HG03432 (cell line): ENCODE measurements around the gene AMZ1.
"Not testable (repeated sequence)": the region's sequence is repeated elsewhere in the genome, so short reads cannot be mapped to it uniquely, and the experiment has no call there.

Source experiments
- ATAC-seq: cut with Tn5 transposase; IDR thresholded peaks from one replicate; pipeline ENCODE4 v1.9.1; 2021; ENCODE audit warnings: mild to moderate bottlenecking, moderate library complexity; ENCODE audit not compliant: unreplicated experiment

Gene AMZ1

DNA sequence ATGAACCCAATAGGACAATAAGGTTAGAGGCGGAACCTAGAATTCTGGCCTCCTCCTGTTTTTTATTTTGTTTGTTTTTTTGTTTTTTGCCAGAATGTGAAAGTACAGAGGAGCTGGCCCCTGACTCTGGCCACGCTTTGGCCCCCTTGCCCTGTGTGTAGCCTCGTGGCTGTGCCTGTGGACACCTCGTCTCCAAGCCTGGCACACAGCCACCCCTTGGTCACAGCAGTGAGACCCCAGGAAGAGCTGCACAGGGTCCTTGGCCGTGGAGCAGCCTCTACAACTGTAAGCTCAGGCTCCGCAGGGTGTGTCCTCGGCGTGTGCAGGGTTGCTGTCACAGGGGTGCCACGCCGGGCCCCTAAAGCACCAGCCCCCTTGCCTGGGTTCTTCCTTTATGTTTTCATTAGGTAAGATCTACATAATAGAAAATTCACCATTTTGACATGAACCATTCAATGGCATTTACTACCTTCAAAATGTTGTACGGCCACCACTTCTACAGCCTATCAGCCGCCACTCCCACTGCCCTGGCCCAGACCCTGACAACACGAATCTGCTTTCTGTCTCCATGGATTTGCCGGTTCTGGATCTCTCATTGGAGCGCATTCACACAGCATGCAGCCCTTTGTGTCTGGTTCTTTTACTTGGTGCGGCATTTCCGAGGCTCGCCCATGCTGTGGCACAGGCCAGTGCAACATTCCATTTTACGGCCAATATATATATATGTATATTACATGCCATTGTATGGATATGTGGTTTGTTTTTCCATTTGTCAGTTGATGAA is 51.0 kb downstream of the AMZ1 start:
- ATAC-seq = no peak

DNA sequence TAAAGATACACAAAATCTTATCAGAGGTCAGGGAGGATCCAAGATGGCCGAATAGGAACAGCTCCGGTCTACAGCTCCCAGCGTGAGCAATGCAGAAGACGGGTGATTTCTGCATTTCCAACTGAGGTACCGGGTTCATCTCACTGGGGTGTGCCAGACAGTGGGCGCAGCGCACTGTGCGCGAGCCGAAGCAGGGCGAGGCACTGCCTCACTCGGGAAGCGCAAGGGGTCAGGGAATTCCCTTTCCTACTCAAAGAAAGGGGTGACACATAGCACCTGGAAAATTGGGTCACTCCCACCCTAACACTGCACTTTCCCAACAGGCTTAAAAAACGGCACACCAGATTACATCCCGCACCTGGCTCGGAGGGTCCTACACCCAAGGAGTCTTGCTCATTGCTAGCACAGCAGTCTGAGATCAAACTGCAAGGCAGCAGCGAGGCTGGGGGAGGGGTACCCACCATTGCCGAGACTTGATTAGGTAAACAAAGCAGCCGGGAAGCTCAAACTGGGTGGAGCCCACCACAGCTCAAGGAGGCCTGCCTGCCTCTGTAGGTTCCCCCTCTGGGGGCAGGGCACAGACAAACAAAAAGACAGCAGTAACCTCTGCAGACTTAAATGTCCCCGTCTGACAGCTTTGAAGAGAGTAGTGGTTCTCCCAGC is 55.7 kb downstream of the AMZ1 start:
- ATAC-seq = not testable (repeated sequence)

DNA sequence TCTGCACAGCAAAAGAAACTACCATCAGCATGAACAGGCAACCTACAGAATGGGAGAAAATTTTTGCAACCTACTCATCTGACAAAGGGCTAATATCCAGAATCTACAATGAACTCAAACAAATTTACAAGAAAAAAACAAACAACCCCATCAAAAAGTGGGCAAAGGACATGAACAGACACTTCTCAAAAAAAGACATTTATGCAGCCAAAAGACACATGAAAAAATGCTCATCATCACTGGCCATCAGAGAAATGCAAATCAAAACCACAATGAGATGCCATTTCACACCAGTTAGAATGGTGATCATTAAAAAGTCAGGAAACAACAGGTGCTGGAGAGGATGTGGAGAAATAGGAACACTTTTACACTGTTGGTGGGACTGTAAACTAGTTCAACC is 60.7 kb downstream of the AMZ1 start:
- ATAC-seq = not testable (repeated sequence)

DNA sequence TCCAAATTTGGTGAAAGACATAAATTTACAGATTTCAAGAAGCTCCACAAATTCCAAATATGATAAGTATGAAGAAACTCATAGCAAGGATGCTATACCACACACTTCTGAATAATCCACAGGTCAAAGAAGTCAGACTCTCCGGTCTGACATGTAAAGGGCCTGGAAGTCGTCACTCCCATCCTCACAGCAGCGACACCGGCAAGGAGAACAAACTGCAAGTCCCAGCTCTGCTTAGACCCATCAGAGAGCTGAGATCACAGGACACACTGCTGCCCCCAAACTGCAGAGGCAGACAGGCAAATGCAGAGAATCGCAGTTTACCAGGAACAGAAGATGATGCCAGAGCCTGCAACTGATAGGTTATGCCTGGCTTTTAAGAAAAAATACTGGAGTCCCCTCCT is 62.0 kb downstream of the AMZ1 start:
- no peak for ATAC-seq

DNA sequence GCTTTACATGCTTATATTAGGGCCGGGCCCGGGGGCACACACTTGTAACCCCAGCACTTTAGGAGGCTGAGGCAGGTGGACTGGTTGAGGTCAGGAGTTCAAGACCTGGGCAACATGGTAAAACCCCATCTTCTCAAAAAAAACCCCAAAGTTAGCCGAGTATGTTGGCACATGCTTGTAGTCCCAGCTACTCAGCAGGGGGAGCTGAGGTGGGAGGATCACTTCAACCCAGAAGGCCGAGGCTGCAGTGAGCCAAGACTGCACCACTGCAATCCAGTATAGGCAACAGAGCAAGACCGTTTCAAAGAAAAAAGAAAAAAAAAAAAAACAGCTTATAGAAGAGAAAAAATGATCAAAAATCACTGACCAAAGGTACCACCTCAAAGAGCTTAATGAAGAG is 63.1 kb downstream of the AMZ1 start:
- ATAC-seq = no peak

DNA sequence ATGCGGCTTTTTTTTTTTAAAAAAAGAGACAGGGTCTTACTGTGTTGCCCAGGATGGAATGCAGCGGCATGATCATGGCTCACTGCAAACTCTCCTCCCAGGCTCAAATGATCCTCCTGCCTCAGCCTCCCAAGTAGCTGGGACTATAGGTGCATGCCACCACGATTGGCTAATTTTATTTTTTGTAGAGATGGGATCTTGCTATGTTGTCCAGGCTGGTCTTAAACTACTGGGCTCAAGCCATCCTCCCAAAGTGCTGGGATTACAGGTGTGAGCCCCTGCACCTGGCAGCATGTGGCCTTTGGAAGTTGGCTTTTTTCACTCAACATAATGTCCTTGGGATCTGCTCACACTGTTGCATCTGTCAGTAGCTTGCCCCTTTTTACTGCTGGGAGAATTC is 65.1 kb downstream of the AMZ1 start:
- ATAC-seq = no peak

DNA sequence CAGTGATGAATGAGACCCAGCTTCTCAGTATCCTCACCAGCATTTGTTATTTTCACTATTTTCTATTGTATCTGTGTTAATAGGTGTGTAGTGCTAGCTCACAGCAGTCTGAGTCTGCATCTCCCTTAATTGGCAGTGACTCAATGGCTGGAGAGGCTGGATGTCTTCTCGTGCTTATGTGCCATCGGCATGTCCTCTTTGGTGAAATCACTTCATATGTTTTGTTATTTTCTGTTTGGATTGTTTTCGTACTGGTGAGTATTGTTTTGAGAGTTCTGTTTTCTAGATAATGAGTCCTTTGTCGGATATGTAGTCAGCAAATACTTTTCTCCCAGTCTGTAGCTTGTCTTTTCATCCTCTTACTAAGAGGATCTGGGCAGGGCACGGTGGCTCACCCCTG is 66.1 kb downstream of the AMZ1 start:
- no peak for ATAC-seq

DNA sequence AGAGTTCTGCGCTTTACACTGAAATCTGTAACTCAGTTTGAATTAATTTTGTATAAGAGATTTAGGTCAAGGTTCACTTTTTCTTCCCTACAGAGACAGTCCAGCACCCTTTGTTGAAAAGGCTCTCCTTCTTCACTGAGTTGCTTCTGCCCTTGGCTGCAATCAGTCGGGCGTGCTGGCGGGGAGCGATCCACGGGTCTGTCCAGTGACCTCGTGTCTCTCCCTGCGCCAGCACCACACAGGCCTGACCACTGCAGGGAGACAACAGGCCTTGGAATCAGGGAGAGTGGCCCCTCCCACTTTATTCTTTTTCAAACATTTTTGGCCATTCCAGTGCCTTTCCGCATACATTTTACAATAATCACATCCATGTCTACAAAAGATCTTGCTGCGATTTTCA is 66.9 kb downstream of the AMZ1 start:
- no peak for ATAC-seq

DNA sequence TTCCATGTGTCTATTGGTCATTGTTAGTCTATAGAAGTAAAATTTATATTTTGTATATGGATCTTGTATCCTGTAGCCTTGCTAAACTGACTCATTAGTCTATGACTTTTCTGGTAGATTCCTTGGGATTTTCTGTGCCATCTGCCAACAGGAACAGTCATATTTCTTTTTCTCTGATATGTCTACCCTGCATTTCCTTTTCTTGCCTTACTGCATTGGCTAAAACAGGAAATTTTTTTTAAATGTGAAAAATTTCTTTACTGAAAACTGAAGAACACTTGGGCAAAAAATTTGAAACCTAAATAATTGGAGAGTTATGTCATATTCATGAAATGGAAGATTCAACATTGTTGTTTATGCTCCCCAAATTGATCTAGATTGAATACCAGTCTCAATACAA is 67.5 kb downstream of the AMZ1 start:
- ATAC-seq = no peak

DNA sequence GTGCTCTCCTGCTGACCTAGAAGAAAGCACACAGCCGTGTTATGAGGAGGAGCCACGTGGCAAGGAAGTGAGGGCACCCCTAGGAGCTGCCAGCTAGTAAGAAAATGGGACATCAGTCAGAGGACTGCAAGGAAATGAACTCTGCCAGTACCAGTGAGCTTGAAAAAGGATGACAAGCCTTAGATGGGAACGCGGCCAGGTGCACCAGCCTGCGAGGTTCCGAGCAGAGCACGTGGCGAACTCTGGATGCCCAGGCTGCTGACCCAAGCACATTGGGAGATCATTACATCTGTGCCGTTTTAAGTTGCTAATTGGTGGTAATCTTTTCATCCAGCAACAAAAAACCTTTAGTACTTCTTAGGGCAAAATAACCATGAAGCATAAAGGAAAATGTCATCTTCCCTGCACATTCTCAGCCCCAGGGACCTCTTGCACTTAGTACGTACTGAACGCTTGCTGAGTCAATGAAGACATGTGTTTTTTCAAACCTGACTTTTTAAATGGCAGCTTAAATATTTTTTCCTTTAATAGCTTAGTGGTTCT is 69.4 kb downstream of the AMZ1 start:
- peak; percentile 1 for ATAC-seq

DNA sequence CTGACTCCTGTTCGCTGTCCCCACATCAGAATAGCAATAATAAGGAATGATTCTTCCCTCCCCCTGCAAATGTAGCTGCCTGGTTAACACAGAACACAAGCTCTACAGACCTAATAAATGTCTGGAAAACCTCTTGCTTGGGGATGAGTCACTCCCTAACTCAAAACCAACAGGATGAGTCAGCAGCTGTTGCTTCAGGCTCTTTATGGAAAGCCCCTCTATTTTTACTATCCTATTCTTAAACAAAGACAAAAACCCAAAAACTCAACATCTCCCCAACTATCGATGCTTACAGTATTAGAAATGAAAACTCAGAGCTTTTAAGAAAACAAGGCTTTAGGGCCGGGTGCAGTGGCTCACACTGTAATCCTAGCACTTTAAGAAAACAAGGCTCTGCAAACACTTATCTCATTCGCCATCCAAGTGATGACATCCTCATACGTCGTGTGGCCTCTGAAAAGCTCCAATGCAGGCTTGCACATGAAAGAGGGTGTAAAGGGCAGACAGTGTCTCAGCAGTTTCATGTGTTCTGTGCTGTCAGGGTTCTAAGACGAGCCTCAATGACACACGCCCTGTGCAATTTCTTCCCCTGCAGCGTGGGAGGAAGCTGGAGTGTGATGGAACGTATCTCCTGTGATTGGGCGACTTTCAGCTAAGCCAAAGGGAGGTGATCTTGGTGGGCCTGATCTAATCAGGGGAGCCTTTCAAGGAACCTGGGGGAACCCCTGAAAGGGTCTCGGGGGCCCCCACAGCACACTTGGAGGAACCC is 70.1 kb downstream of the AMZ1 start:
- peak; percentile 79 for ATAC-seq

DNA sequence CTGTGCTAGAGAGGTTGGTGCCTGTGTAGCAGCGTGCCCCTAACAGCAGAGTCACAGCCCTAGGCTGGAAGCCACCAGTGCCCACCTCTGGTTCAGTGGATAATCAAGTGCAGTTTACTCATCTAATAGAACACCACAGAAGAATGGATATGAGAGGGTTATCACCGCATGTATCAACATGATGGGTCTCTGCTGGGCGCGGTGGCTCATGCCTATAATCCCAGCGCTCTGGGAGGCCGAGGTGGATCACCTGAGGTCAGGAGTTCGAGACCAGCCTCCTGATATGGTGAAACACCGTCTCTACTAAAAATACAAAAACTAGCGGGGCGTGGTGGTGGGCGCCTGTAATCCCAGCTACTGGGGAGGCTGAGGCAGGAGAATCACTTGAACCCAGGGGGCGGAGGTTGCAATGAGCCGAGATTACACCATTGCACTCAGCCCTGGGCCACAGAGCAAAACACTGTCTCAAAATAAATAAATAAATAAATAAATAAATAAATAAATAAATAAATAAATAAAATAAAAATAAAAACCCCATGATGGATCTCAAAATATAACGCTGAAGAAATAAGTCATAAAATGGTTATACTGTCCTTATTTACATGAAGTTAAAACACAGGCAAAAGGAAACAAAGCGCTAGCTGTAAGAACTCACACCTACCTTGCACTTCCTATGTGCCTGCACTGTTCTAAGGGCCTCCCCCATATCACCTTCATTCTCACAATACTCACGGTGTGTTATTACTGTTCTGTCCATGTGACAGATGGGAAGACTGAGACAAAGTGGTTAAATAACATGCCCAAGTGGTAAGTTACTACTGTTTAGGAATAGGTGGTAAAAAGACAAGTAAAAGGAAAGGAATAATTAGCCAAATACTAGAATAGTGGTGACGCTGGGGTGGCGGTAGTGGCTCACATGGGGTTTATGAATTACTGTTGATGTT is 70.9 kb downstream of the AMZ1 start:
- ATAC-seq = no peak

DNA sequence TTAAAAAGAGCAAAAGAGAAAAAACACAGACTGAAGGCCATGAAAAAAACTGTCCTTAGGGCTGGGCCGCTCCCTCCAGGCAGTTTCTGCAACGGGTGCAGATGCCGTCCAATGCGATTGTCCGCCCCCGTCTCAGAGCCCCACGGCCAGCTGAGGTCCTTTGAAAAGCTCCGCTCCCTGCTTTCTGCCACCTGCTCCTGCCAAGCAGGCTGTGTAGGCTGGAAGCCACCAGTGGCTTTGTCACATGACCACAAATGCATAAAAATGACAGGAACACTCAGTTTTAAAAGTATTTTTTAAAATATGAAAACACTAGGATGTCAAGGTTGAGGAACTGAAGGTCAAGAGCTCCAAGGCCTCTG is 71.7 kb downstream of the AMZ1 start:
- ATAC-seq = no peak

DNA sequence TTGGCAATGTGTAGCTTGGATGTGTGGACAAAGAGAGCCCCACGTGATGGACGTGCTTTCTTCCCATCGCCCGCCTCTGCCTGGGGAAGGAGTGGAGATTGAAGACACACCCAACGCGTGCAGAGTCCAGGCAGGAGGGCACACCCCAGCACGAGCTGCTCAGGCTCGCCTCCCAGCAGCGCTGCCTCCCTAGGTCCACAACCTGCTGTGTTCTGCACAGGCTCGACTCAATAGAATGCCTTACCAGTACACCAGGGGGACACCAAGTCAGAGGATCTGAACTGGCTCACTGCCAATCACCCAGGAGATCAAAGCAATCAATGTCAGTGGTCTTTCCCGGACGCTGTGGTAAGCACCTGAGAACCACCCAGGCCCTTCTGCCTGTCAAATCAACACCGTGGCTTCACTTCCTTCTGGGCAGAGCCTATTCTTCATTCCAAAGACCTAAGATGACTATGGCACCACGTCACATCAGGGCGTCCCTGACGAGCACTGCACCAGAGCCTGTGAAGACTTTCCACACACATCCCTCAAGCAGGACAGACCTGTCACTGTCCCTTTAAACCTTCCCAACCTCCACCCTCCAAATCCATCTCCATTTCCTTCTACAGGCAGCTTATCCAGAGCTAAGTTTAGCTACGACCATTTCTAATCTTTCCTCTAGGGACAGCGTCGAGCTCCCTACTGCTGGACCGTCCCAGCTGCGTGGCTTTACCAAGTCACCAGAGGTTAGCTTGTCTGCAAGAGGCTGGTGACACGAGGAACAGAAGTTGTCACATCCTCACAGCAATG is 72.3 kb downstream of the AMZ1 start:
- ATAC-seq = no peak

DNA sequence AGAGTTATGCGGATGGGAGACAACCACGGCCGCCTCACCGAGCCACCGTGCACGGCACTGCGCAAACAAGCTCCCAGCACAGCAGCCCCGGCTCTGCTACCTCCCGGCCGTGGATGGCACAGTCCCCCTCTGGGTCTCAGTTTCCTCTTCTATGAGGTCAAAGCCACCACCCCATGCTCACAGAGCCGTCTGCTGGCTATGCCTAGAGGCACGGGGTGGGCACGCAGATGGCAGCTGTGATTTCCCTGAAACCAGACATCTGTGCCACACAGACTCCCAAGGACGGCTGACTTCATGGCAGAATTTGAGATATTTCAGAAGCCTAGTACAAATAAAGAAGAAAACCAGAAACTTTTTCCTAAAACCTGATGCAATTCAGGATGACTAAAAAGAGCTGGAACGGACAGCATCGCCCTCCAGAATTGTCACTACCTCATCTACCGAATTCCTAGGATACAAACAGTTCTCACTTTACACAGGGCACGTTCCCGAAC is 73.2 kb downstream of the AMZ1 start:
- ATAC-seq = no peak

DNA sequence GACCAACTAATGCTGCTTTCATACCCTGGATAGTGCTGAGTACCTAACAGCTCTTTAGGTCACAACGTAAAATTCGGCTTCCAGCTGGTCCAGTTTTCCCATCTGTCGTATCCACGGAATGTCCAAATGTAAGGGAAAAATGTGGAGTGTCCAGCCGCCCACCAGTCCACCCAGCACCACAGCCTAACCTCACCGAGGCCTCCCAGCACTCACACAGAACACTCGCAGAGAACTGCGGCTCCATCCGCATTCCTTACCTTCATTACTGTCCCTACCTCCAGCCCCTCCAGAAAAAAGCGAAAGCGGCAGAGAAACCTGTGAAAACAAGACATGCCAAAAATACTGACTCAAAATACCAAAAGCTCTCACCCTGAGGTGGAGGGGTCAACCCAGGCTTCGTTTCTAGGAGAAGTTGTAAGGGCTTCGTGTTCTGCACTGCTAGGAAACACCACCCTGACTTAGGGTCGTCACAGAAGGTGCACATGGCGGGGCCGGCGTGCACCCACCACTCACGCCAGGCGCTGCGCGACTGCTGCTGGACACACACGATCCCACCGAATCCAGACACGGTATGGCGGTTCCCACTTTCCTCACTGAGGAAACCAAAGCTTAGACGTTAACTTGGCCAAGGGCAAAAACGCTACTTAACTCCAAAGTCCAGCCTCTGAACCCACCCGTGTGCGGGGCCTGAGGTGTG is 73.9 kb downstream of the AMZ1 start:
- no peak for ATAC-seq

DNA sequence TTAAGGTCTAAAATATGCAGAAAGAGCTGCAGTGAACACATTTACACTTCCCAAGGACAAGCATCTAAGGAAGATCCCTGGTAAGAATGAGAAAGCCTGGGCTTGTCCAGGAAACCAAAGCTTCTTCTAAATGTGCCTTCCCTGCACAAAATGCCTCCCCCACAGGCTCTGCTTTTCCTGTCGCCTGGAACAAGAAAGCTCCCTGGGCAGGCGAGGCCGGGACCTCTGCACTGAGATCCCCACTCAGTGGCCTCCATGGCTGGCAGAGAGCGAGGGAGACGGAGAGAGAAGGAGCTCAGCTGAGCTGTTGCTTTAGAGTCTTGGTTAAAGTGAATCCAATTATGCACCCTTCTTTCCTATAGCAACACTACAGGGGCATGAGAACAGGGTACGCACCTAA is 75.6 kb downstream of the AMZ1 start:
- ATAC-seq = no peak

DNA sequence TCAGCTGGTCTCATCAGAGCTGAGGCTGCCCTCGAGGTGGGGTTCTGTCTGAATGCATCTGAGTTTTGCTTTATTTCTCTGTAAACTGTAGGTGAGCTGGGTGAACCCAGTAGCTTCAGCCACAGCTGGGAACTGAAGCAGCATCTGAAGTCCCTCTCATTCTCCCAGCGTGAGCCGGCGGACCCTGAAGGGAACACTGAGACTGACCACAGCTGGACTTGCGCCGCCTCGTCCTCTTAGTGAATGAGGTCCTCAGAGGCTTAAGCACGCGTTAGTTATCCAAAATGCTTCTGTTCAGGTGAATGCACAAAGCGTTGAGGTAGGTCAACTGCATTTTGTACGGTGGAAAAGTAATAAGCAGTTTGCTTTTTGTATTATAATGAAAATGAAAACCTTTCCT is 76.6 kb downstream of the AMZ1 start:
- ATAC-seq = no peak
